EL (cell line): ENCODE measurements around the gene NCDN.

ENCODE experiments used
- DNase-seq: peaks from one replicate; pipeline ENCODE4 v3.0.0-alpha.2; 2016

The NCDN gene

DNA sequence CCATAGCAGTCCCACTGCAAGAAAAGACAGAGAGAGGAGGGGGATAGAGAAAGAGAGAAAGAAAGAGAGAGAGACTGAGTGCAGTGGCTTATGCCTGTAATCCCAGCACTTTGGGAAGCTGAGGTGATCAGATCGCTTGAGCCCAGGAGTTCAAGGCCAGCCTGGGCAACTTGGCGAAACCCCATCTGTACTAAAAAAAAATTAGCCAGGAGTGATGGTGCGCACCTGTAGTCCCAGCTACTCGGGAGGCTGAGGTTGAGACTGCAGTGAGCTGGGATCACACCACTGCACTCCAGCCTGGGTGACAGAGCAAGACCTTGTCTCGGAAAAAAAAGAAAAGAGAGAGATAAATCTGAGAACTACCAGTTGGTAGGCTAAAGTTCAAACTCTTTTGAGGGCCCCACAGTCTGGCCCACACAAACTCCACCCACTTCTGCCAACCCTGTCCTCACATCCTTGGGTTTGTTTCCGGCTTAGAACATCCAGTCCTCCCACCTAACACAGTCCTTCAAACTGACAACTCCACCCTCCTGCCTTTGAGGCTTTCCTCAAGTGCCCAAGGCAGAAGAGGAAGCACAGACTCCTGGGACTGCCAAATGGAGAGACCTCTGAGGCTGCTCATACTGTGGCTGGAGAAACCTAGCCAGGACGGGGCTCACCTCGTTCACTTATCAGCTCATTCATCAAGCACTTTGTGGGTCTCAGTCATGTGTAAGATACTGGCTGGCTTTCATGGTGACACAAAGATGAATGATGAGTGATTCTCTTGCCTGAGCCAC lies 35.6 kb downstream of the NCDN start:
- DNase-seq = no peak

DNA sequence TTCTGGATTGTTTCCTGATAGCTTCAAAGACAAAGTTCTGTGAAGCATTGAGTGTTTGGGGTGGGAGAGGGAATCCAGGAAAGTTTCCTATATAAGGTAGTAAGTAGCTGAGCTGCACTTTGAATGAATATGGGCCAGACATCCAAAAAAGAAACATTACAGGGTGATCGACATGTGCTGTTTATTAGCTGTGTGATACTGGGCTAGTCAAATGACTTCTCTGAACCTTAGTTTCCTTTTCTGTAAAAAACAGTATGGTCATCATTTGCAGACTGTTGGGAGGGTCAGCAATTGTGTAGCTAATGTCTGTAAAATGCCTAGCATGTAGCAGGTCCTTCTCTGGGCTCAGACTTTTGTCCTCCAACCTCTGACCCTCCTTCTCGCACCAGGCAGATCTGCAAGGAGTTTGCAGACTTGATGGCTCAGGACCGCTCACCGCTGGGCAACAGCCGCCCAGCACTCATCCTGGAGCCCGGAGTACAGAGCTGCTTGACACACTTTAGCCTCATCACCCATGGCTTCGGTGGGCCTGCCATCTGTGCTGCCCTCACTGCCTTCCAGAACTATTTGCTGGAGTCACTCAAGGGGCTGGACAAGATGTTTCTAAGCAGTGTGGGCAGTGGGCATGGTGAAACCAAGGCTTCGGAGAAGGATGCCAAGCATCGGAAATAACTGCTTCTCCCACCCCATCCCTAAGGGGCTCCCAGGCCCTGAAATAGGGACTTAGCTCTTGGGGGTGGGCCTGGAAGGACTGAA lies 36.6 kb downstream of the NCDN start:
- no peak for DNase-seq

DNA sequence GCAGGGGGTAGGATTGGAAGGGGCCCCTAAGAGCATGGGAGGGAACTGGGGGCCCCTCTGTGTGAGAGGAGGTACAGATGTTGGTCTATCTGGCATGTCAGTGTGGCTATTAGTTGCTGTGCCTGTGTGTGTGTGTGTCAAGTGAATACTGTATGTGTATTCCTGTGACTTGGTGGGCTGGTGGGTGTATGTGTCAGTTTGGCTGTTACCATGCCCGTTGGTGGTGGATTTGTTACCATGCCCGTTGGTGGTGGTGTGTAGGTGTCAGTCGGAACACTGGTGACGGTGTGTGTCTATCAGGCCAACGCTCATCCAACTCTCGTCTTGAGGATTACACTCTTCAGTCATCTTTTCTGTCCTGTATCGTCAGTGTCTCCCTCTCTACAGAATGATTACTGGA lies 38.1 kb downstream of the NCDN start:
- DNase-seq = no peak

DNA sequence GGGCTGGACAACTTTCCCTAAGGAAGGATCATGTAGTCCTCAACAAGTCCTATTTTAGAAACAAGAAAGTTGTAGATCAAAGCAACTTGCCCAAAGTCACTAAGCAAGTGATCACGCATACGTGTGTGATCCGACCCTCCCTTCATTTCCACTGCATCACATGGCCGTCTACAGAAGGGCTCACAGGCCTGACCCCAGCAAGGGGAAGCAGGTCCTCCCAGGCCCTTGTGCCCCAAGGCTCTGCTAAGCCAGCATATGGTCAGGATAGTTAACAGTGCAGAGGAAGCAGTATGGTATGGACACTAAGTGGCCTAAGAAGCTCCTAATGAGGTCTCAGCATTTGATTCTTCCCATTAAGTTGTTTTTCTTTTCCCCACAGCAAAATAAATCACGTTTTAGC lies 40.3 kb downstream of the NCDN start:
- DNase-seq = no peak

DNA sequence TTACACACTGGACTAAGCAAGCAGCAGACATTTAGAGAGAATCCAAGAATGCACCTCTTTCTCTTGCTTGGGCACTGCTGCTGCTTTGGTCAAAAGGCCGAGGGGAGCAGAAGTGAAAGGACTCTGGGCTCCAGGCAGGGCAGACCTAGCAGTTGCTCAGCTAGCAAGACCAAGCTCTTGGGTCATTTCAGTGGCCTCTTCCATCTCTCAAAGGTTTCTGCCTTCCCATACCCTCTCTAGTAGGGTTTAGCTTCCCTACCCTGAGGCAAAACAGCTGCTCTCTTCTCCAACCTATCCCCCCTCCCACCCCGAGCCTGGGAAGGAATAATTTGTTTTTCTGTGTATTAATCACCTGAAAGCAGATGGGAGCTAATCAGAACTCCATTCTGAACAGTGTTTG lies 41.3 kb downstream of the NCDN start:
- peak; percentile 32 for DNase-seq

DNA sequence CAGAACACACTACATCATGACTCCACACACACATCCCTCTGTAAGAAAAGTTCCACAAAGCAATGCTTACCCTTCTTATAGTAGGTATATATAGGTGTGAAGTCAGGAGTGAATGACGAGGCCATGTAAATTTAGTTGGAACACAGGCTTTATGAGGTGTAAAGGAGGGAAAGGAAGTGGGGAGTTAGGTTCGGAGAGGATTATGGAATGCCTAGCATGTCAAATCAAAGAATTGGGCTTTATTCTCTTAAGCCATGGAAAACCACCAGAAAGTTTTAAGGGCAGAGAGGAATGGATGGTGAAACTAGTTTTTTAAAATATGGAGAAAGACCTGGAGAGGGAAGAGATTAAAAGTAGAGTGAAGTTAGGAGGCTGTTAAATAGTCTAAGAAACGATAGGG lies 41.8 kb downstream of the NCDN start:
- DNase-seq = no peak

DNA sequence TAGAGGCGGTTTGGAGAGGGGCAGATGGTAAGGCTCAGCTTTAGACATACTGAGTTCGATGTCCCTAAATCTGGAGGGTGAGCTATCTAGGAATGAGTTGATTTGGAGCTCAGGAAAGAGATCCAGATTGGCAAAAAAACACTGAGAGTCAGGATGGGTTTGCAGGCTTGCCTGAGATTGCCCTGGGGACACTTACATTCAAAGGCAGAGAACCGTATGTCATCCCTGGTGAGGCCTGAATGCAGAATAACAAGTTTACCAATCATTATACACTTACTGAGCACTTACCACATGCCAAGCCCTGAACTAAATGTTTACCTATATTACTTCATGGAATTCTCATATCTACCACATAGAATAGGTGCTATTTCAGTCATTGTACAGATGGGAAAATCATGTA lies 43.0 kb downstream of the NCDN start:
- no peak for DNase-seq

DNA sequence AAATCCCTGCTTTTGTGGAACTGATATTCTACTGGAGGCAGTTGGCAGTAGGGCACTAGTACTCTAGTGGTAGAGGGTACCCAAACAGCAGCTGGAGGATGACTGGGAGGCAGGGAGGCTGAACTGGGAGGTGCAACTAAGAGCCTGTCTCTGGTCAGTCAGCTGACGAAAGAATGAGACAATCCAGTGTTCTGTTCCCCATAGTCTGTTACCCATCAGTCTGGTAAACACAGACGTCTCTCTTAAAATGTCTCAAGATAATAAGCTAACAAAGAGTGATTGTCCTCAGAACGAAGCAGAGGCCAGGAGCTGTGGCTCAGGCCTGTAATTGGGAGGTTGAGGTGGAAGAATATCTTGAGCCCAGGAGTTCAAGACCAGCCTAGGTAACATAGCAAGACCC lies 45.9 kb downstream of the NCDN start:
- no peak for DNase-seq

DNA sequence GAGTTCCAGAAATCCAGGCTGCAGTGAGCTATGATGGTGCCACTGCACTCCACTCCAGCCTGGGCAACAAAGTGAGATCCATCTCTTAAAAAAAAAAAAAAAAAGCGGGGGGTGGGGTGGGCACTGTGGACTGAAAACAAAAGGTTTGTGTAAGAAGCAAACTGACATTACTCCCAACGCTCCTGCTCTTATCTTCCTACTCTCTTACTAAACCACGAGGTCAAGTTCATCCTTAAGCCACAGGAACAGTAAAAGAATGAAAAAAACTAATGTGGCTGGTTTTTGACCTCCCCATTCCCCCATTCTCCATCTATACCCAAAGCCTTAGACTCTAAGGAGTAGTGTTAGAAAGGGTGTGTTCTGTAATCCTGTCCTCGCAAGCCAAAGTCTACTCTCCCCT lies 46.3 kb downstream of the NCDN start:
- DNase-seq = peak; percentile 11

DNA sequence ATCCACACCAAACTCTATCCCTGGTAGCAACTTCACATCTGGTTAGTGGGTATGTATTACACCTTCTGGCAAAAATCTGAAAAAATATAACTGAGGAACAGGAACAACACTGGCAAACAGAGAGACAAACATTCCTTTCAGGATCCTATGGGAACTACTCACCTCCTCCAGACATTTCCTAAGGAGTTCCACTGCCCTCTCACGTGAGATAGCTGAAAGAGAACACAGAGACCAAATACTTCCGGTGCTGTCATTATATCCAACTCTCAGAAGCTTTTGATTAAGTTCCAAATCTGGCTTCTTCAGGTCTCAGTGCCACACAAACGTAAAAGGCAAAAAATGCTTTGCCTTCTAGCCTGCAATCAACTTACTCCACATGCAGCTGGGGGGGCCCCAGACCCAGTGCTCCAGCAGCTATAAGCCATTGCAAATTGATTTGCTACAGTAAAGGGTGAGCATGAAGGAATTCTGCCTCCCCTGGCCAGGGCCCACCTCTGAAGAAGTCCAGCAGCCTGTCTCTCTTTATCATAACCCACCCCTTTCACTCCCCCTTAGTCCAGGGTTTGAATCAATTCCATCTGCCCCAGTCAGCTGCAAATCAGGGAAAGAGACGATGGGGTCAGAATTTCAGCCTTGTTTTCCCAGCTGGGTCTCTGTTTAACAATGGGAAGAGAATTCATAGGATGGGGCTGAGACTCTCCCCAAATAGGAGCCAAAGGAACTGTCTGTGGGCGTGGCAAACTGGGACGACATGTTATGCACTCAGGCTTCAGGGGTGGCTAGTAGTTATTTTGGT lies 47.7 kb downstream of the NCDN start:
- peak; percentile 17 for DNase-seq

DNA sequence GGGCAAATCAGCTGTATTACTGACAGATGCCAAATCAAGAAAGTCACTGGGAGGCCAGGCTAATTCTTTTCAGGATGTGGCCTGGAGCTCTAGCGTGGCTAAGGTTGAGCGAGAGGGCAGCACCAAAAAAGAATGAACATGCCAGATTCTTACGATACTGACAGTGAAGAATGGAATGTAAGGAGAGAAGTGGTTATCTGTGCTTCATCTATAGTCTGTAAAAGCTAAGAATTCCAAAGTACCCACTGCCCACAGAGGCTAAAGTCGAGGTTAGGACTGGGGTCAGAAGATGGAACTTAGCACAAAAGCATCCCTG lies 48.2 kb downstream of the NCDN start:
- DNase-seq = peak; percentile 92

DNA sequence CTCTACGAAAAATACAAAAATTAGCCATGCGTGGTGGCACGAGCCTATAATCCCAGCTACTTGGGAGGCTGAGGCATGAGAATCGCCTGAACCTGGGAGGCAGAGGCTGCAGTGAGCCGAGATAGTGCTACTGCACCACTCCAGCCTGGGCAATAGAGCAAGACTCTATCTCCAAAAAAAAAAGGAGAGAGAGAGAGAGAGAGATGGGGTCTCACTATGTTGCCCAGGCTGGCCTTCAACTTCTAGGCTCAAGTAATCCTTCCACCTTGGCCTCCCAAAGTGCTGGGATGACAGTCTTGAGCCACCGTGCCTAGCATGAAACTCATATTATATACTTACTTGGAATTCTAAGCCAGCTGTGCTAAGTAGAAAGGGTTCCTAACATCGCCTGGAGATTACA lies 54.1 kb downstream of the NCDN start:
- no peak for DNase-seq

DNA sequence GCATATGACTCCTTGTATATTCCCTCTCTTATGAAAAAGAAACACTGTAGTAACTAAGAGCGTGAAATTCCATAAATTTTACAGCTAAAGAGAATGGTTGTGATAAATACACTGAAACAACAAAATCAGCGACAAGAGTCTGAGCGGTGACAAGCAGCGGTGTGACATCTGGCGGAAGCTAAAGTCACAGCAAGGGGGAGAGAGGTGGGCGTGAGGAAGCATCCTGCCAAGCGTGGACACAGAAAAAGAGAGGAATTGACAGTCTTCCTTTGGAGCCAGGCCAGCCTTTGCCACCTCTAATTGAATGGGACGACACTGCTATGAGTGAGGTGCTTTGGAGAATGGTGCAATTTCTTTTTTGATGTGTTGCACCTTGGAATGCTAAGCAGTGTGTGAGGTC lies 57.8 kb downstream of the NCDN start:
- no peak for DNase-seq
